ENCODE results near the gene MSANTD1. TPM values are rescaled to one million over a fixed set of nuclear protein-coding genes. Genes with fewer than 3 reads are reported as not detected.

Gene MSANTD1
- total RNA-seq, 1 donor from 2014 or later: 0.44 TPM

GRCh38 chr4:3202836-3203820, 45.8 kb upstream of the MSANTD1 start:
- Histone ChIP-seq H3K9me3 (replicated peaks) (no peaks in the 10 kb centered on the region), H3K4me1 (peaks cover 26% of the 10 kb centered on the region), H3K27ac (replicated peaks) (peak overlapping the region; percentile 55), H3K36me3 (peaks cover 43% of the 10 kb centered on the region), H3K27me3 (ENCODE audit: low read depth) (no peaks in the 10 kb centered on the region), H3K4me3 (no peak overlapping the region)
- no peak for DNase-seq
- intact Hi-C loops (cut with micrococcal nuclease): no loop called here
- no peak for TF ChIP-seq CTCF (IDR thresholded peaks at IDR 0.05; ENCODE audit: borderline replicate concordance)

- Histone ChIP-seq H3K27ac (replicated peaks) (peak overlapping the region; percentile 55), H3K4me1 (peaks cover 26% of the 10 kb centered on the region), H3K36me3 (peaks cover 50% of the 10 kb centered on the region), H3K4me3 (no peak overlapping the region), H3K9me3 (replicated peaks) (no peaks in the 10 kb centered on the region), H3K27me3 (ENCODE audit: low read depth) (no peaks in the 10 kb centered on the region)
- no peak for TF ChIP-seq CTCF (IDR thresholded peaks at IDR 0.05; ENCODE audit: borderline replicate concordance)
- intact Hi-C loops (cut with micrococcal nuclease): no loop called here
- no peak for DNase-seq
Observed at GRCh38 chr4:3203971-3204431, 45.0 kb upstream of the MSANTD1 start.

GRCh38 chr4:3205995-3206394, 43.0 kb upstream of the MSANTD1 start:
- no peaks in the 10 kb centered on the region for H3K9me3 ChIP-seq (replicated peaks)
- no peak overlapping the region for H3K27ac ChIP-seq (replicated peaks)
- H3K4me1 ChIP-seq: peaks cover 20% of the 10 kb centered on the region
- TF ChIP-seq CTCF (IDR thresholded peaks at IDR 0.05; ENCODE audit: borderline replicate concordance): no peak
- DNase-seq: no peak
- intact Hi-C loops (cut with micrococcal nuclease): no loop called here
- H3K4me3 ChIP-seq: no peak overlapping the region
- H3K36me3 ChIP-seq: peaks cover 50% of the 10 kb centered on the region
- H3K27me3 ChIP-seq (ENCODE audit: low read depth): no peaks in the 10 kb centered on the region

GRCh38 chr4:3206439-3207100, 42.4 kb upstream of the MSANTD1 start:
- no peak for TF ChIP-seq CTCF (IDR thresholded peaks at IDR 0.05; ENCODE audit: borderline replicate concordance)
- Histone ChIP-seq H3K9me3 (replicated peaks) (no peaks in the 10 kb centered on the region), H3K4me1 (peaks cover 20% of the 10 kb centered on the region), H3K27me3 (ENCODE audit: low read depth) (no peaks in the 10 kb centered on the region), H3K27ac (replicated peaks) (no peak overlapping the region), H3K4me3 (no peak overlapping the region), H3K36me3 (peaks cover 47% of the 10 kb centered on the region)
- intact Hi-C loops (cut with micrococcal nuclease): no loop called here
- no peak for DNase-seq

GRCh38 chr4:3207531-3208037, 41.4 kb upstream of the MSANTD1 start:
- intact Hi-C loops (cut with micrococcal nuclease): no loop called here
- Histone ChIP-seq H3K4me1 (peaks cover 17% of the 10 kb centered on the region), H3K27ac (replicated peaks) (no peak overlapping the region), H3K4me3 (no peak overlapping the region), H3K27me3 (ENCODE audit: low read depth) (no peaks in the 10 kb centered on the region), H3K9me3 (replicated peaks) (no peaks in the 10 kb centered on the region), H3K36me3 (peaks cover 56% of the 10 kb centered on the region)
- DNase-seq: no peak
- no peak for TF ChIP-seq CTCF (IDR thresholded peaks at IDR 0.05; ENCODE audit: borderline replicate concordance)

All from left ventricle myocardium inferior (tissue), 1 donor.